Measurements from ENCODE around the gene APLP2.

DNA sequence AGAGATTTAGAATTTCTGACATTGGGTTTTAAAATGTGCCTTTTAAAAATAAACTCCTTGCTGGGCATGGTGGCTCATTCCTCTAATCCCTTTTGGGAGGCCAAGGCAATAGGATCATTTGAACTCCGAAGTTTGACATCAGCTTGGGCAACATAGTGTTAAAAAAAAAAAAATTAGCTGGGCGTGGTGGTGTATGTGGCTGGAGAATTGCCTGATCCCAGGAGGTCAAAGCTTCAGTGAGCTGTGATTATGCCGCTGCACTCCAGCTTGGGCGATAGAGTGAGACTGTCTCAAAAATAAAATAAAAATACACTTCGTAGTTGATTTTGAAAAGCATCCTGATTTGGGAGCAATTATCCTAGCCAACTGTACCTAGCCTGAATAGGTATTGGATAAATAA, 3.4 kb upstream of the APLP2 start:
- no peak for TF ChIP-seq RELA (CRISPR knock-in tag; IDR thresholded peaks at IDR 0.05; ENCODE audit: borderline replicate concordance)
- TF ChIP-seq, protein P1, sequence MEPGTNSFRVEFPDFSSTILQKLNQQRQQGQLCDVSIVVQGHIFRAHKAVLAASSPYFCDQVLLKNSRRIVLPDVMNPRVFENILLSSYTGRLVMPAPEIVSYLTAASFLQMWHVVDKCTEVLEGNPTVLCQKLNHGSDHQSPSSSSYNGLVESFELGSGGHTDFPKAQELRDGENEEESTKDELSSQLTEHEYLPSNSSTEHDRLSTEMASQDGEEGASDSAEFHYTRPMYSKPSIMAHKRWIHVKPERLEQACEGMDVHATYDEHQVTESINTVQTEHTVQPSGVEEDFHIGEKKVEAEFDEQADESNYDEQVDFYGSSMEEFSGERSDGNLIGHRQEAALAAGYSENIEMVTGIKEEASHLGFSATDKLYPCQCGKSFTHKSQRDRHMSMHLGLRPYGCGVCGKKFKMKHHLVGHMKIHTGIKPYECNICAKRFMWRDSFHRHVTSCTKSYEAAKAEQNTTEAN (CRISPR knock-in tag; IDR thresholded peaks at IDR 0.05), result no peak
- no peak for TF ChIP-seq ZNF232 (CRISPR knock-in tag; IDR thresholded peaks at IDR 0.05)
- TF ChIP-seq, protein P2, sequence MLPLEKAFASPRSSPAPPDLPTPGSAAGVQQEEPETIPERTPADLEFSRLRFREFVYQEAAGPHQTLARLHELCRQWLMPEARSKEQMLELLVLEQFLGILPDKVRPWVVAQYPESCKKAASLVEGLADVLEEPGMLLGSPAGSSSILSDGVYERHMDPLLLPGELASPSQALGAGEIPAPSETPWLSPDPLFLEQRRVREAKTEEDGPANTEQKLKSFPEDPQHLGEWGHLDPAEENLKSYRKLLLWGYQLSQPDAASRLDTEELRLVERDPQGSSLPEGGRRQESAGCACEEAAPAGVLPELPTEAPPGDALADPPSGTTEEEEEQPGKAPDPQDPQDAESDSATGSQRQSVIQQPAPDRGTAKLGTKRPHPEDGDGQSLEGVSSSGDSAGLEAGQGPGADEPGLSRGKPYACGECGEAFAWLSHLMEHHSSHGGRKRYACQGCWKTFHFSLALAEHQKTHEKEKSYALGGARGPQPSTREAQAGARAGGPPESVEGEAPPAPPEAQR (CRISPR knock-in tag; IDR thresholded peaks at IDR 0.05), result no peak
- no peak for TF ChIP-seq SOX15 (CRISPR knock-in tag; IDR thresholded peaks at IDR 0.05)
- TF ChIP-seq, protein P3, sequence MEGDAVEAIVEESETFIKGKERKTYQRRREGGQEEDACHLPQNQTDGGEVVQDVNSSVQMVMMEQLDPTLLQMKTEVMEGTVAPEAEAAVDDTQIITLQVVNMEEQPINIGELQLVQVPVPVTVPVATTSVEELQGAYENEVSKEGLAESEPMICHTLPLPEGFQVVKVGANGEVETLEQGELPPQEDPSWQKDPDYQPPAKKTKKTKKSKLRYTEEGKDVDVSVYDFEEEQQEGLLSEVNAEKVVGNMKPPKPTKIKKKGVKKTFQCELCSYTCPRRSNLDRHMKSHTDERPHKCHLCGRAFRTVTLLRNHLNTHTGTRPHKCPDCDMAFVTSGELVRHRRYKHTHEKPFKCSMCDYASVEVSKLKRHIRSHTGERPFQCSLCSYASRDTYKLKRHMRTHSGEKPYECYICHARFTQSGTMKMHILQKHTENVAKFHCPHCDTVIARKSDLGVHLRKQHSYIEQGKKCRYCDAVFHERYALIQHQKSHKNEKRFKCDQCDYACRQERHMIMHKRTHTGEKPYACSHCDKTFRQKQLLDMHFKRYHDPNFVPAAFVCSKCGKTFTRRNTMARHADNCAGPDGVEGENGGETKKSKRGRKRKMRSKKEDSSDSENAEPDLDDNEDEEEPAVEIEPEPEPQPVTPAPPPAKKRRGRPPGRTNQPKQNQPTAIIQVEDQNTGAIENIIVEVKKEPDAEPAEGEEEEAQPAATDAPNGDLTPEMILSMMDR (IDR thresholded peaks at IDR 0.05), result no peak
- TF ChIP-seq, protein P4, sequence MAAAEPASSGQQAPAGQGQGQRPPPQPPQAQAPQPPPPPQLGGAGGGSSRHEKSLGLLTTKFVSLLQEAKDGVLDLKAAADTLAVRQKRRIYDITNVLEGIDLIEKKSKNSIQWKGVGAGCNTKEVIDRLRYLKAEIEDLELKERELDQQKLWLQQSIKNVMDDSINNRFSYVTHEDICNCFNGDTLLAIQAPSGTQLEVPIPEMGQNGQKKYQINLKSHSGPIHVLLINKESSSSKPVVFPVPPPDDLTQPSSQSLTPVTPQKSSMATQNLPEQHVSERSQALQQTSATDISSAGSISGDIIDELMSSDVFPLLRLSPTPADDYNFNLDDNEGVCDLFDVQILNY (CRISPR knock-in tag; IDR thresholded peaks at IDR 0.05), result no peak
- no peak for TF ChIP-seq ZBTB21 (CRISPR knock-in tag; IDR thresholded peaks at IDR 0.05; ENCODE audit: borderline replicate concordance)
- no peak for TF ChIP-seq ZNF219 (CRISPR knock-in tag; IDR thresholded peaks at IDR 0.05; ENCODE audit: borderline replicate concordance)
- TF ChIP-seq TEAD1 (CRISPR knock-in tag; IDR thresholded peaks at IDR 0.05), result no peak
- no peak for TF ChIP-seq ZNF317 (CRISPR knock-in tag; IDR thresholded peaks at IDR 0.05; ENCODE audit: borderline replicate concordance, low read depth)
- TF ChIP-seq, protein P5, sequence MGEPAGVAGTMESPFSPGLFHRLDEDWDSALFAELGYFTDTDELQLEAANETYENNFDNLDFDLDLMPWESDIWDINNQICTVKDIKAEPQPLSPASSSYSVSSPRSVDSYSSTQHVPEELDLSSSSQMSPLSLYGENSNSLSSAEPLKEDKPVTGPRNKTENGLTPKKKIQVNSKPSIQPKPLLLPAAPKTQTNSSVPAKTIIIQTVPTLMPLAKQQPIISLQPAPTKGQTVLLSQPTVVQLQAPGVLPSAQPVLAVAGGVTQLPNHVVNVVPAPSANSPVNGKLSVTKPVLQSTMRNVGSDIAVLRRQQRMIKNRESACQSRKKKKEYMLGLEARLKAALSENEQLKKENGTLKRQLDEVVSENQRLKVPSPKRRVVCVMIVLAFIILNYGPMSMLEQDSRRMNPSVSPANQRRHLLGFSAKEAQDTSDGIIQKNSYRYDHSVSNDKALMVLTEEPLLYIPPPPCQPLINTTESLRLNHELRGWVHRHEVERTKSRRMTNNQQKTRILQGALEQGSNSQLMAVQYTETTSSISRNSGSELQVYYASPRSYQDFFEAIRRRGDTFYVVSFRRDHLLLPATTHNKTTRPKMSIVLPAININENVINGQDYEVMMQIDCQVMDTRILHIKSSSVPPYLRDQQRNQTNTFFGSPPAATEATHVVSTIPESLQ (CRISPR knock-in tag; IDR thresholded peaks at IDR 0.05), result no peak
- no peak for TF ChIP-seq ESRRA (CRISPR knock-in tag; IDR thresholded peaks at IDR 0.05; ENCODE audit: borderline replicate concordance)

All from WTC11 (cell line).